ENCODE results near the gene SYT15.
"Not testable (repeated sequence)": the region's sequence is repeated elsewhere in the genome, so short reads cannot be mapped to it uniquely, and the experiment has no call there.

DNA sequence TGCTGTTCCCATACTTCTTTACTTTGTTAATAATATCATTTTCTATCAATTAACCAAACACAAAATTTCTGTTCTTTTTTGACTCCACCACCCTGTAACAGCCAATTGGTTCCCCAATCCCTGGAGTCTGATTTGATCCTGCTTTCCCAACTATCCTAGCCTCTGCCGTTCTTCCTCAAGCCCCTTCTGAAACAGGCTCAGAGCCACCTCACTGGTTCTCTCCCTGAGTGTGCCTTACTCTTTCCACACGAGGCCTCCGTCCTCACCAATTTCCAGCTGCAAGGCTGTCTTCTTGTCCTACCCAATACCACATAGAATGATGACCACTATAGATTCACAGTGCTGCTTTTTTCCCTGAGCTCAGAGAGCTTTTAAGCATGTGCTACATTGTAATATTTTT lies 52.8 kb downstream of the SYT15 start:
- TF ChIP-seq POLR2A (IDR thresholded peaks at IDR 0.05); POLR2AphosphoS5 (IDR thresholded peaks at IDR 0.05); EP300 (IDR thresholded peaks at IDR 0.05; ENCODE audit: low read depth): not testable (repeated sequence)
- TF ChIP-seq, protein P1, sequence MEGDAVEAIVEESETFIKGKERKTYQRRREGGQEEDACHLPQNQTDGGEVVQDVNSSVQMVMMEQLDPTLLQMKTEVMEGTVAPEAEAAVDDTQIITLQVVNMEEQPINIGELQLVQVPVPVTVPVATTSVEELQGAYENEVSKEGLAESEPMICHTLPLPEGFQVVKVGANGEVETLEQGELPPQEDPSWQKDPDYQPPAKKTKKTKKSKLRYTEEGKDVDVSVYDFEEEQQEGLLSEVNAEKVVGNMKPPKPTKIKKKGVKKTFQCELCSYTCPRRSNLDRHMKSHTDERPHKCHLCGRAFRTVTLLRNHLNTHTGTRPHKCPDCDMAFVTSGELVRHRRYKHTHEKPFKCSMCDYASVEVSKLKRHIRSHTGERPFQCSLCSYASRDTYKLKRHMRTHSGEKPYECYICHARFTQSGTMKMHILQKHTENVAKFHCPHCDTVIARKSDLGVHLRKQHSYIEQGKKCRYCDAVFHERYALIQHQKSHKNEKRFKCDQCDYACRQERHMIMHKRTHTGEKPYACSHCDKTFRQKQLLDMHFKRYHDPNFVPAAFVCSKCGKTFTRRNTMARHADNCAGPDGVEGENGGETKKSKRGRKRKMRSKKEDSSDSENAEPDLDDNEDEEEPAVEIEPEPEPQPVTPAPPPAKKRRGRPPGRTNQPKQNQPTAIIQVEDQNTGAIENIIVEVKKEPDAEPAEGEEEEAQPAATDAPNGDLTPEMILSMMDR (IDR thresholded peaks at IDR 0.05): not testable (repeated sequence)
